ENCODE measurements around the gene CLDN18.

CLDN18 gene

DNA sequence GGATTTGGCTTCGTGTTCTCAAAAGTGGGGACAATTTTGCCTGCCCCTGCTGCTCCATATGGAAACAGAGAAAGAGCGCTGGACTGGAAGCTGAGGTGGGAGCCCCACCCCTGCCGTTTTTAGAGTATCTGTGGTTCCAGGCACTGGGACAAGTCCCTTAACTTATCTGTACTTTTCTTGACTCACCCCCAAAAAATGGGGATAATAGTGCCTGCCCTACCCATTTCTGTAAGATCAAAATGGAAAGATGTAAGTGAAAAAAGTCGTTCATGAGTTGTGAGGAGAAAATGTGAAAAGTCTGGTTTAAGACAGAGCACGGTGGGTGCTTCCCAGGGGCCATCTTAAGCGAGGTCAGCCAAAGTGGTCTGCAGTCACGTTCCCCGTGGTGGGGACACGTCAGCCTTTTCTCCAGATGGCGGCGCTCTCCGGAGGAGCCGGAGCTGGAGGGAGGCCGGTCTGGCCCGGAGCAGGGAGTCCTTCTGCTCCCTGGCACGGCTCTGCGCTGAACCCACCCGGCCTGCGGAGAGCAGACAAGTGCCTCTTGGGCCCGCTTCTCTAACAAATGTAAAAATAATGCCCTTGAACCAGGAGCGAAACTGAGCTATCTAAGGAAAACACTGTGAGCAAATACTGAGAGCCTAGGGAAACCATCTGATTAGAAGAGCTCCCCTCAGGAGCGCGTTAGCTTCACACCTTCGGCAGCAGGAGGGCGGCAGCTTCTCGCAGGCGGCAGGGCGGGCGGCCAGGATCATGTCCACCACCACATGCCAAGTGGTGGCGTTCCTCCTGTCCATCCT, at the start of gene CLDN18:
Gene CLDN18, plus strand, starts transcription at position 690 of the 797 bp plus-strand sequence. Its CDS starts 61 bp downstream, at position 751.
- no peak for TF ChIP-seq JUND (IDR thresholded peaks at IDR 0.05; ENCODE audit: low read depth)

DNA sequence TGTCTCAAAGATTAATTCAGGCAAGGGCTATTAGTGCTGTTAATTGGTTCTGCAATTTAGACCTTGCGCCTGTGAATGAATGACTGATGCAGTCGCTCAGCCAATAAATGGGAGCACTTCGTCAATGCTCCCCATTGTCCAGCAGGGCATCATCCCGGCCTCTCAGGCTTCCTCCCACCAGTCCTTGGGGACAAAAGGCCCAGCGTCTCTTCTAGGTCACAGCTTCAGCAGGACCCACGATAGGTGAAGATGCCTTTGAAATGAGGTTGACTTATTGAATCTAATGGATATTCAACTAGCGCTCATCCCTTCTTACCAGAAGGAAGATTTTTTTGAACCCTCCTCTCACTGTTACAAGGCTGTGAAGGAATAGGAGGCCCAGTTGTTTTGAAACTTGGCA, 47.7 kb upstream of the CLDN18 start:
- in situ Hi-C loops (cut with HindIII; ENCODE audit: low pct_unique_long_range_greater_than_20kb, low sequenced_read_pairs), result no loop called here
- DNase-seq (ENCODE audit: low read depth in 1 of 2, low spot score in 1 of 2), result no peak
- no peak for TF ChIP-seq JUND (IDR thresholded peaks at IDR 0.05; ENCODE audit: low read depth)

More for the DNA sequence above, at the start of gene CLDN18:
- in situ Hi-C loops (cut with HindIII; ENCODE audit: low pct_unique_long_range_greater_than_20kb, low sequenced_read_pairs), result no loop called here
- no peak for DNase-seq (ENCODE audit: low read depth in 1 of 2, low spot score in 1 of 2)

DNA sequence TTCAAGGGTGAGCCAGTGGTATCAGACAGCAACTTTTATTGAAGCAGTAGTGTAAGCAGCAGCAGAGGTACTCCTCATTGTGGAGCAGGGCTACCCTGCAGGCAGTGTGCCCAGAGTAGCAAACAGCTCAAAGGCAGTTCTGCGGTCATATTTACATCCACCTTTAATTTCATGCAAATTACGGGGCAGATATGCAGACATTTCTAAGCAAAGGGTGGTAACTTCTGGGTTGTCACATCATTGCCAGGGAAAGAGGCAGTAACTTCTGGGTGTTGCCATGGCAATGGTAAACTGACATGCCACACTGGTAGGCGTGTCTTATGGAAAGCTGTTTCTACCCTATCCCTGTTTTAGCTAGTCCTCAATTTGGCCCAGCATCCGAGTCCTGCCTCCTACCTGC, 46.5 kb upstream of the CLDN18 start:
- in situ Hi-C loops (cut with HindIII; ENCODE audit: low pct_unique_long_range_greater_than_20kb, low sequenced_read_pairs), result no loop called here
- DNase-seq (ENCODE audit: low read depth in 1 of 2, low spot score in 1 of 2), result peak in 1 of 2 experiments; percentile 9
- no peak for TF ChIP-seq JUND (IDR thresholded peaks at IDR 0.05; ENCODE audit: low read depth)

DNA sequence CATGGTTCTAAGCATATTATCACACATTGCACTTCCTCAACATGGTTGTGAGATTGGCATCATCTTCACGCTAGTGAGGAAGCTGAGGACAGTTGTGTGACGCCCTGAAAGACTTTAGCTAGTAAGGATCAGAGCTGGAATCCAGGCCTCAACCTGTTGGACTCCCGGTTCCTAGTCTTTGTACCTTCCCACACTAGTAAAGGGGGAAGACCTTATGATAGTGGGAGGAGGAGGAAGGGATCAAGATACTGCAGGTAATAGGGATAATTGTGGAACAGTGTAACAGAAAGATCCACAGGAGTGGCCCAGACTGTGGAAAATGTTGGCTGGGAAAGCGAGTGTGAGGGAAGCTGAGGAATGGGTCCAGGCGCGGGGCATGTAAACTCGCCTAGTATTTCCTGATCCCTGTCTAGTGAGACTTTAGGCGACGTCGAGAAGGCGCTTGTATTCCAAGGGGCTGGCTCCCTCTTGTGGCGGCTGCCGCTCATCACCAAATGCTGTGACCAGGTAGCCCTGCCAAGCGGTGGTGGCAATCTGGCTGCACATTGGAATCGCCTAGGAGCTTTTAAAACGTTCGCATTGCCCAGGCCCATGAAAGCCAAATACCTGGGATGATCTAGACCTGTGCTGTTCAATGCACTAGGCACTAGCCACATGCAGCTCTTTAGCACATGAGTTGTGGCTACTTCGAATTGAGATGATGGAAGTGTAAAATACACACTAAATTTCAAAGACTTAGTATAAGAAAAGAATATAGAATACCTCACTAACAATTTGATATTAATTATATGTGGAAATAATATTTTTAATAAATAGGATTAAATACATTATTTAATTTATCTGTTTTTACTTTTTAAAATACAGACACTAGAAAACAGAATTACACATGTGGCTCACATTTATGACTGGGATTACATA, 38.8 kb upstream of the CLDN18 start:
- DNase-seq (ENCODE audit: low read depth in 1 of 2, low spot score in 1 of 2), result peak; percentile 71 to 87
- in situ Hi-C loops (cut with HindIII; ENCODE audit: low pct_unique_long_range_greater_than_20kb, low sequenced_read_pairs), result no loop called here
- no peak for TF ChIP-seq JUND (IDR thresholded peaks at IDR 0.05; ENCODE audit: low read depth)

DNA sequence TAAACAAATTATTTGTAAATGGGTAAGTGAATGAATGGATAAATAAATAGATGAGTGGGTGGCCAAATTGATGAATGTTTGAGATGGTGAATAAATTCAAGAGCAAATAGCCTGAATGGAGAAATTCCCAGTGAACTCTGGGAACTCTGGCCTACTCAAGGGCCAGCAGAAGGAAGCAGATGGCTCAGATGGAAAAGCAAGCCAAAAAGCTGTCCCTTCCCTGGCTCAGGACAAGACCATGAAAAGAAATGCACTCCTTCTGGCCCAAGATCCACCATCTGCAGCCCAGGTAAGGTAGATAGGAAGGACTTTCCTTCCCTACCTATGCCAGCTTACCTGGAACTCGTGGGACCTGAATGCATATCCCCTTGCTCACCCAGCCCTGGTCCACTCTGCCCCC, 37.6 kb upstream of the CLDN18 start:
- no peak for TF ChIP-seq JUND (IDR thresholded peaks at IDR 0.05; ENCODE audit: low read depth)
- in situ Hi-C loops (cut with HindIII; ENCODE audit: low pct_unique_long_range_greater_than_20kb, low sequenced_read_pairs), result no loop called here
- no peak for DNase-seq (ENCODE audit: low read depth in 1 of 2, low spot score in 1 of 2)

DNA sequence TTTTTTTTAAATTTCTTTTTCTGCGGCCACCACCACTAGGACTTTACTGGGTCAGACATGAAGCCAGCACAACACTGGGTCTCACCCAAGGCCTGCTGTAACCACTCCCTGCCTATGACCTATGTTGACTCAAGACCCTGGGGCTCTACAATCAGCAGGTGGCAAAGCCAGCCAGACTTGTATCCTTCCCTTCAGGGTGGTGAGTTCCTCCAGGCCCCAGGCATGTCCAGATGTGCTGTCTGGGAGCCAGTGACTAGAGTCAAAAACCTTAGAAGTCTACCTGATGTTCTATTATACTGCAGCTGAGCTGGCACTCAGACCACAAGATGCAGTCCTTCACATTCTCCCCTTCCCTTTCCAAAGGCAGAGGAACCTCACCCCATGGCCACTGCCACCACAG, 31.6 kb upstream of the CLDN18 start:
- in situ Hi-C loops (cut with HindIII; ENCODE audit: low pct_unique_long_range_greater_than_20kb, low sequenced_read_pairs), result no loop called here
- no peak for DNase-seq (ENCODE audit: low read depth in 1 of 2, low spot score in 1 of 2)
- no peak for TF ChIP-seq JUND (IDR thresholded peaks at IDR 0.05; ENCODE audit: low read depth)

DNA sequence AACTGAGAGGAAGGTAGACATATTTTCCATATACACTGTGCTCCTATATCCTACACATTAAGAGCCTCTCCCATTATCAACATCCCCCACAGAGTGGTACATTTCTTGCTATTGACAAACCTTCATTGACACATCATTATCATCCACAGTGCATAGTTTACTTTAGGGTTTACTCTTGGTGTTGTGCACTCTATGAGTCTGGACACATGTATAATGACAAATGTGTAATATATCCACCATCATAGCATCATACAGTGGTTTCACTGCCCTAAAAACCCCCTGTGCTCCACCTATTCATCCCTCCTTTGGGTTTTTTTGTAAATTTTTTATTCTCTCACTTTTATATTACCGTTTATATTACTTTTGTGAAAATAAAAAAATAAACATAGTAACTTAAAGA, 22.2 kb upstream of the CLDN18 start:
- no peak for DNase-seq (ENCODE audit: low read depth in 1 of 2, low spot score in 1 of 2)
- in situ Hi-C loops (cut with HindIII; ENCODE audit: low pct_unique_long_range_greater_than_20kb, low sequenced_read_pairs), result no loop called here
- no peak for TF ChIP-seq JUND (IDR thresholded peaks at IDR 0.05; ENCODE audit: low read depth)

DNA sequence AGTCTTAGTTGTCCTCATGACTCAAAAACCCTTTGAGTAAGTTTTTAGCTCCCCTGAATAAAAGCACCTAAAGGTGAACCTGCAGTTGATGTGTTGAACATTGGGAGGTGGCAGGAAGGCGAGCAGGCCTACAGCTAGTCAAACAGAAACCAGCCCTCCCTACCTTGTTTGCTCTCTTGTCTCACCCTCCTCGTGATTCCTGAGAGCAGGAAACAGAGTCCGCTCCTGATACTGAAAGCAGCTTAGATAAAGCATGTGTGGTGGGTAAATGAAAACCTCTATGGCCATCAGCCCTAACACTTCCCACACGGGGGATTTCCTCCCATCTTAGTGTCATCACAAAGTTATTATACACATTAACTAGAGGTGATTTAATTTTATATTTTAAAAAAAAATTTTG, 21.8 kb upstream of the CLDN18 start:
- TF ChIP-seq JUND (IDR thresholded peaks at IDR 0.05; ENCODE audit: low read depth), result no peak
- in situ Hi-C loops (cut with HindIII; ENCODE audit: low pct_unique_long_range_greater_than_20kb, low sequenced_read_pairs), result no loop called here
- DNase-seq (ENCODE audit: low read depth in 1 of 2, low spot score in 1 of 2), result peak in 1 of 2 experiments; percentile 10

DNA sequence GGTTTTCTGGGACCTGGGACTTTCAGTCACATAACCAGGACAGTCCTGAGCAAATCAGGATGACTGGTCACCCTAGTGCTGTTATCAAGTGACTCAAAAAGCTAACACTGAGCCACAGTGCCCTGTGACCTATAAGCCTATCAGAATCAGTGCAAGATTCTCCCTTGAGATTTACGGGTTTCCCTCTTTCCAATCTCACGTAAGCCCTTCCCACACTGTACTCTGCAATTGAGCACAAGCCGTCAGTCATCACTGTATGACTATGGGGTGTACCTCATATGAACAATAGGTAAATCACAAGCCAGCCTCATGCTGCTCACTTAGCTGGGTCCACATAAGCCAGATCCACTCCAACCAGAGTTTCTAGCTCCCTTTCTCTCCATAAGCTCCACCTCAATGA, 21.0 kb upstream of the CLDN18 start:
- in situ Hi-C loops (cut with HindIII; ENCODE audit: low pct_unique_long_range_greater_than_20kb, low sequenced_read_pairs), result no loop called here
- TF ChIP-seq JUND (IDR thresholded peaks at IDR 0.05; ENCODE audit: low read depth), result no peak
- DNase-seq (ENCODE audit: low read depth in 1 of 2, low spot score in 1 of 2), result no peak

DNA sequence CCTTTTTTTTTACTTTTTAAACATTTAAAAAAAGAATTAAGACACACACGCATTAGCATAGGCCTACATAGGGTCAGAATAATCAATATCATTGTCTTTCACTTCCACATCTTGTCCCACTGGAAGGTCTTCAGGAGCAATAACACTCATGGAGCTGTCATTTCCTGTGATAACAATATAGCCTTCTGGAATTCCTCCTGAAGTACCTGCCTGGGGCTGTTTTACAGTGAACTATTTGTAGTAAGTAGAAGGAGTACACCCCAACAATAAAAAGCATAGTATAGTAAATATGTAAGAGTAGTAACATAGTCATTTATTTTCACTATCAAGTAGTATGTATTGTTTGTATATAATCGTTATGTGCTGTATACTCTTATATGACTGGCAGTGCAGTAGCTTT, 19.5 kb upstream of the CLDN18 start:
- TF ChIP-seq JUND (IDR thresholded peaks at IDR 0.05; ENCODE audit: low read depth), result no peak
- in situ Hi-C loops (cut with HindIII; ENCODE audit: low pct_unique_long_range_greater_than_20kb, low sequenced_read_pairs), result no loop called here
- DNase-seq (ENCODE audit: low read depth in 1 of 2, low spot score in 1 of 2), result no peak

DNA sequence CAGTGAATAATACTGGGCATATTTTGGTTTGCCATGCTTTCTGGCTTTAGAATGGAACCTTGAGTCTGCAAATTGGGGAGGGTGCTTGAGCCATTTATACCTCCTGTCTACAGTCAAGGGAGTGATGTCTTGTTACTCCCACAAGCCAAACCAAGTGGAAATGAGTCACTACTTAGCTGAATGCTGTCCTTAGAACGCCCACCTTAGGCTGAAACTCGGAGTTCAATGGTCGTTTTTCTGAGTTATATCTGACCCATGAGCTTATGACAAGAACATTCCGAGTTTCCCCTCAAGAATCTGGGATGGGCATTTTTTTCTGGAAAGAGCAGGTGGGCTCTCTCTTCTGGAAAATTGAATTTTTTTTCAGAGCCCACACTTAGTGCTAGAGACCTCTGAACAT, 17.4 kb upstream of the CLDN18 start:
- TF ChIP-seq JUND (IDR thresholded peaks at IDR 0.05; ENCODE audit: low read depth), result no peak
- DNase-seq (ENCODE audit: low read depth in 1 of 2, low spot score in 1 of 2), result no peak
- in situ Hi-C loops (cut with HindIII; ENCODE audit: low pct_unique_long_range_greater_than_20kb, low sequenced_read_pairs), result no loop called here

DNA sequence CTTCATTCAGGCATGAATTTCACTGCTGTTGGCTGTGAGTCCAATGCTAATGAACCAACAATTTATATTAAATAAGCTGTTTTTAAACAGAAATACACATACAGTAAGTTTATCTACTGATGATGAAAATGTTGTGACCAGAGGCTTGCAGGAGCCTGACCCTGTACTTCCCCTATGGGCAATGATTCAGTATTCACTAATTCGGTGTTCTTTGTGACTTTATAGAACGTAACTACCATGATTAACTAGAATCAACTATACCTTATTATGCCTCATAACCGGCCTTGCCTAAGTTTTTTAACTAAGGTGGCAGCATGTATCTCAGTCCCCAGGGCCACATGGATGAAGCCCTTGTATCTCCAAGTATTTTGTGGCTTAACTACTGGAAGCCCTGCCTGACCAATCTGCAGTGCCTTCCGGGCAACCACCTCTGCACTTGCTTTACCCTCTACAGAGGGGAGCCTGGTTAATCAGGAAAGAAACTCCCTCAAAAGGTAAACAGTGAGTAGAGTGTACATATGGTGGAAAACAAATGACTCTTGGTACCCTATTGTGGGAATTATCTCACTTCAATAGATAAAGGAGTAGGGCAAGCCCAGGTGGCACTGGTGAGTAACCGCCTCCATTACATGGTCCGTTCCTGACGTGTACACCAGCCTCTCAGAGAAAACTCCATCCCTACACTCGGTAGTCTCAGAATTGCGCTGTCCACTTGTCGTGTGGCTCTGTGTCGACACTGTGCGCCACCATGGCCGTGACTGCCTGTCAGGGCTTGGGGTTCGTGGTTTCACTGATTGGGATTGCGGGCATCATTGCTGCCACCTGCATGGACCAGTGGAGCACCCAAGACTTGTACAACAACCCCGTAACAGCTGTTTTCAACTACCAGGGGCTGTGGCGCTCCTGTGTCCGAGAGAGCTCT, 11.6 kb upstream of the CLDN18 start:
- no peak for TF ChIP-seq JUND (IDR thresholded peaks at IDR 0.05; ENCODE audit: low read depth)
- in situ Hi-C loops (cut with HindIII; ENCODE audit: low pct_unique_long_range_greater_than_20kb, low sequenced_read_pairs), result no loop called here
- DNase-seq (ENCODE audit: low read depth in 1 of 2, low spot score in 1 of 2), result no peak

Measured in T47D (cell line).